ENCODE measurements around the gene PPP1R16B. TPM values are rescaled to one million over a fixed set of nuclear protein-coding genes. Genes with fewer than 3 reads are reported as not detected.

Gene PPP1R16B
- total and polyA plus RNA-seq, 2 experiments from 2014 or later, result 0.28 to 0.33 TPM

DNA sequence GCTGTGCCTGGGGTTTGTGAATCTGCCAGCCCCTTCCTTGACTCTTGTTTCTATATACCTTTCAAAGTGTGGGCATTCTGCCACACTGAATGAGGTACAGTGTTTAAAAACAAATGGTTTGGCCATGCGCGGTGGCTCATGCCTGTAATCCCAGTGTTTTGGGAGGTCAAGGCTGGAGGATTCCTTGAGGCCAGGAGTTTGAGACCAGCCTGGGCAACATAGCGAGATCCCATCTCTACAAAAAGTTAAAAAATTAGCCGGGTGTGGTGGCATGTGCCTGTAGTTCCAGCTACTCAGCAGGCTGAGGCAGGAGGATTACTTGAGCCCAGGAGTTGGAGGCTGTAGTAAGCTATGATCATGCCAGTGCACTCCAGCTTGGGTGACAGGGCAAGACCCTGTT, 126.5 kb downstream of the PPP1R16B start:
- no peak overlapping the region for H3K4me2 ChIP-seq
- H2AFZ ChIP-seq, result no peak overlapping the region
- H3K27ac ChIP-seq, result peak overlapping the region; percentile 28

DNA sequence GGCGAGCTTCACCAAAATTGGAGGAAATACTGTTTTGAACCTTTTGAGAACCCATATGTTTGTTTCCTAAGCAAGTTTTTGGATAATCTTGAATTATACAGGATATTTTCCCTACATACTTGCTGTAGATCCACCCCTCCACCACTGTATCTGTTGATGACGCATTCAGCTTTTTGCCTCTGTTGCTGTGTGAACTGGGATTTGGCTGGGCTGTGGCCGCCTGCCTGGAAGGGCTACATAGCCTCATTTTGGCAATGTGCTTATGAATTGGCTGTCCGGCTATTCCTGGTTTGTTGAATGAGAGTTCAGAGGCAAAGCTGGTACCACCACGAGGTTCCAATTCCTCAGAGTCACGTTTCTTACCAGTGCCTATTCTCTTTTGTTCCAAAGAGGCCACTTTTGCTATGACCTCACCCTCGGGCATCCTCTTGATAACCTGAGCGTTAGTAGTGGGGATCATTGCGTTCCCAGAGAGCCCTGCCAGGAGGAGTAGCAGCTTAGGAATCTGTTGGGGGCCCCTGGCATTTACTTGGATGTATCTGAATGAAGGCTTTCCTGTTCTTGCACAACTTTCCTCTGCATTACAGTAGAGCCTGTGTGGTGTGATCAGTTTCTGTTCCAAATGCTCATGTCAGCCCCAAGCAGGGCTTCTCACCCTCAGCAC, 127.1 kb downstream of the PPP1R16B start:
- Histone ChIP-seq H2AFZ (no peak overlapping the region), H3K27ac (peak overlapping the region; percentile 28), H3K36me3 (replicated peaks; ENCODE audit: insufficient read depth, low read depth) (no peaks in the 10 kb centered on the region), H3K27me3 (no peaks in the 10 kb centered on the region), H3K4me2 (no peak overlapping the region), H3K4me1 (ENCODE audit: insufficient read depth) (no peaks in the 10 kb centered on the region), H3K9me3 (ENCODE audit: low read depth) (no peaks in the 10 kb centered on the region), H3K79me2 (peaks cover 94% of the 10 kb centered on the region), H3K4me3 (no peak overlapping the region), H3K9me2 (replicated peaks; ENCODE audit: insufficient read depth) (no peaks in the 10 kb centered on the region), H4K20me1 (ENCODE audit: insufficient read depth, poor library complexity, severe bottlenecking) (no peaks in the 10 kb centered on the region)
- 83% methylated on average over 9 of the region's 9 CpGs for WGBS (ENCODE audit: low lambda C conversion rate, missing lambda C conversion rate)
- no peak for DNase-seq (ENCODE audit: low spot score)
- TF ChIP-seq EZH2phosphoT487 (IDR thresholded peaks at IDR 0.05; ENCODE audit: low read depth, severe bottlenecking, unreplicated experiment) (no peak), EZH2 (IDR thresholded peaks at IDR 0.05; ENCODE audit: borderline replicate concordance) (no peak)
- TF ChIP-seq, protein P1, sequence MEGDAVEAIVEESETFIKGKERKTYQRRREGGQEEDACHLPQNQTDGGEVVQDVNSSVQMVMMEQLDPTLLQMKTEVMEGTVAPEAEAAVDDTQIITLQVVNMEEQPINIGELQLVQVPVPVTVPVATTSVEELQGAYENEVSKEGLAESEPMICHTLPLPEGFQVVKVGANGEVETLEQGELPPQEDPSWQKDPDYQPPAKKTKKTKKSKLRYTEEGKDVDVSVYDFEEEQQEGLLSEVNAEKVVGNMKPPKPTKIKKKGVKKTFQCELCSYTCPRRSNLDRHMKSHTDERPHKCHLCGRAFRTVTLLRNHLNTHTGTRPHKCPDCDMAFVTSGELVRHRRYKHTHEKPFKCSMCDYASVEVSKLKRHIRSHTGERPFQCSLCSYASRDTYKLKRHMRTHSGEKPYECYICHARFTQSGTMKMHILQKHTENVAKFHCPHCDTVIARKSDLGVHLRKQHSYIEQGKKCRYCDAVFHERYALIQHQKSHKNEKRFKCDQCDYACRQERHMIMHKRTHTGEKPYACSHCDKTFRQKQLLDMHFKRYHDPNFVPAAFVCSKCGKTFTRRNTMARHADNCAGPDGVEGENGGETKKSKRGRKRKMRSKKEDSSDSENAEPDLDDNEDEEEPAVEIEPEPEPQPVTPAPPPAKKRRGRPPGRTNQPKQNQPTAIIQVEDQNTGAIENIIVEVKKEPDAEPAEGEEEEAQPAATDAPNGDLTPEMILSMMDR (IDR thresholded peaks at IDR 0.05; ENCODE audit: poor library complexity), result no peak

More for the DNA sequence above, 126.5 kb downstream of the PPP1R16B start:
- Histone ChIP-seq H3K36me3 (replicated peaks; ENCODE audit: insufficient read depth, low read depth) (no peaks in the 10 kb centered on the region), H3K79me2 (peaks cover 96% of the 10 kb centered on the region), H3K9me3 (ENCODE audit: low read depth) (no peaks in the 10 kb centered on the region), H4K20me1 (ENCODE audit: insufficient read depth, poor library complexity, severe bottlenecking) (no peaks in the 10 kb centered on the region), H3K4me3 (no peak overlapping the region), H3K9me2 (replicated peaks; ENCODE audit: insufficient read depth) (no peaks in the 10 kb centered on the region), H3K4me1 (ENCODE audit: insufficient read depth) (peaks cover 3% of the 10 kb centered on the region), H3K27me3 (no peaks in the 10 kb centered on the region)
- no peak for TF ChIP-seq EZH2 (IDR thresholded peaks at IDR 0.05; ENCODE audit: borderline replicate concordance)
- no peak for TF ChIP-seq EZH2phosphoT487 (IDR thresholded peaks at IDR 0.05; ENCODE audit: low read depth, severe bottlenecking, unreplicated experiment)
- TF ChIP-seq, protein P1 (IDR thresholded peaks at IDR 0.05; ENCODE audit: poor library complexity), result no peak
- DNase-seq (ENCODE audit: low spot score), result no peak
- 92% methylated on average over 4 of the region's 4 CpGs for WGBS (ENCODE audit: low lambda C conversion rate, missing lambda C conversion rate)

DNA sequence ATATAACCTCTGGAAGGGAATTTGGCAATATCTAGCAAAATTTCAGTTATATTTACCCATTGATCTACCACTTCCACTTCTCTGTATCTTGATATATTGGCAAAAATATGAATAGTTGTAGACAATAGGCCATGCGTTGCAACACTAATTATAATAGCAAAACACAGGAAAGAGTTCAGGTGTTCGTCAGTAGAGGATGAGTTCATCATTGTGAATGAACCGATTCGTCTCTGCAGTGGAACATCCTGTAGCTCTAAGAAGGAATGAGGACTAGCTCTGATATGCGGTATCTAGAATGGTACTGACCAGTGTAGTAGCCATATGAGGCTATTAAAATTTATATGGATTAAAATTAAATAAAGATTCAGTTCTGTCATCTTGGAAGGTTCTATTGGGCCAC, 129.0 kb downstream of the PPP1R16B start:
- TF ChIP-seq EZH2phosphoT487 (IDR thresholded peaks at IDR 0.05; ENCODE audit: low read depth, severe bottlenecking, unreplicated experiment), result no peak
- TF ChIP-seq, protein P1 (IDR thresholded peaks at IDR 0.05; ENCODE audit: poor library complexity), result no peak
- TF ChIP-seq EZH2 (IDR thresholded peaks at IDR 0.05; ENCODE audit: borderline replicate concordance), result no peak
- Histone ChIP-seq H3K27me3 (no peaks in the 10 kb centered on the region), H3K9me3 (ENCODE audit: low read depth) (no peaks in the 10 kb centered on the region), H3K36me3 (replicated peaks; ENCODE audit: insufficient read depth, low read depth) (no peaks in the 10 kb centered on the region), H3K4me3 (no peak overlapping the region), H3K79me2 (peaks cover 85% of the 10 kb centered on the region), H3K4me1 (ENCODE audit: insufficient read depth) (no peaks in the 10 kb centered on the region), H2AFZ (no peak overlapping the region), H3K4me2 (no peak overlapping the region), H3K27ac (no peak overlapping the region), H3K9me2 (replicated peaks; ENCODE audit: insufficient read depth) (no peaks in the 10 kb centered on the region), H4K20me1 (ENCODE audit: insufficient read depth, poor library complexity, severe bottlenecking) (no peaks in the 10 kb centered on the region)
- DNase-seq (ENCODE audit: low spot score), result no peak
- WGBS (ENCODE audit: low lambda C conversion rate, missing lambda C conversion rate), result 95% methylated on average over 5 of the region's 5 CpGs
